SK-N-SH (cell line): Measurements from ENCODE around the gene GSTA1.

Source experiments
- MXI1 ChIP-seq: IDR thresholded peaks from 2 replicates; pipeline ENCODE4 v1.6.1; 2012; ENCODE audit warnings: mild to moderate bottlenecking, low read depth, low read length, improper control_type of control experiment
- RCOR1 ChIP-seq: fragments of 150-350 bp; IDR thresholded peaks from 2 replicates; pipeline ENCODE4 v1.6.1; 2017; ENCODE audit warnings: antibody characterized with exemption, low read length
- TF ChIP-seq, protein P1 (sequence below): fragments of 200-600 bp; sonication (generic); IDR thresholded peaks from 2 replicates; pipeline ENCODE4 v1.6.1; 2017; ENCODE audit warnings: antibody characterized with exemption, mild to moderate bottlenecking, moderate library complexity

GRCh38 chr6:52790861-52791260, 12.8 kb downstream of the GSTA1 start:
- TF ChIP-seq, protein P1, sequence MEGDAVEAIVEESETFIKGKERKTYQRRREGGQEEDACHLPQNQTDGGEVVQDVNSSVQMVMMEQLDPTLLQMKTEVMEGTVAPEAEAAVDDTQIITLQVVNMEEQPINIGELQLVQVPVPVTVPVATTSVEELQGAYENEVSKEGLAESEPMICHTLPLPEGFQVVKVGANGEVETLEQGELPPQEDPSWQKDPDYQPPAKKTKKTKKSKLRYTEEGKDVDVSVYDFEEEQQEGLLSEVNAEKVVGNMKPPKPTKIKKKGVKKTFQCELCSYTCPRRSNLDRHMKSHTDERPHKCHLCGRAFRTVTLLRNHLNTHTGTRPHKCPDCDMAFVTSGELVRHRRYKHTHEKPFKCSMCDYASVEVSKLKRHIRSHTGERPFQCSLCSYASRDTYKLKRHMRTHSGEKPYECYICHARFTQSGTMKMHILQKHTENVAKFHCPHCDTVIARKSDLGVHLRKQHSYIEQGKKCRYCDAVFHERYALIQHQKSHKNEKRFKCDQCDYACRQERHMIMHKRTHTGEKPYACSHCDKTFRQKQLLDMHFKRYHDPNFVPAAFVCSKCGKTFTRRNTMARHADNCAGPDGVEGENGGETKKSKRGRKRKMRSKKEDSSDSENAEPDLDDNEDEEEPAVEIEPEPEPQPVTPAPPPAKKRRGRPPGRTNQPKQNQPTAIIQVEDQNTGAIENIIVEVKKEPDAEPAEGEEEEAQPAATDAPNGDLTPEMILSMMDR = no peak
- TF ChIP-seq MXI1 (no peak), RCOR1 (no peak)
